CD4-positive, alpha-beta T cell (primary cell): ENCODE measurements around the gene COPZ1. TPM values are rescaled to one million over a fixed set of nuclear protein-coding genes. Genes with fewer than 3 reads are reported as not detected.
A peak's percentile ranks its signal among the peaks of the same experiment; 100 is the strongest.

Source experiments
- ATAC-seq: fragments of 200-7000 bp; cut with Tn5 transposase; one replicate; pipeline ENCODE4 v1.10.0; 2022; ENCODE audit warnings: mild to moderate bottlenecking; ENCODE audit not compliant: poor library complexity
- CTCF ChIA-PET: fragments of 350-600 bp; sonication (Branson Sonifier 250); formaldehyde crosslinking; loops from one replicate; lab custom pipeline; 2021; ENCODE audit warnings: antibody characterized with exemption, inconsistent platforms; lab: Charles Lee
- POLR2A ChIA-PET: fragments of 350-600 bp; sonication (Branson Sonifier 250); formaldehyde crosslinking; loops from one replicate; lab custom pipeline; 2021; ENCODE audit warnings: antibody characterized with exemption, inconsistent platforms; lab: Charles Lee
- DNase-seq, 14 experiments: peaks; one replicate each; pipeline ENCODE4 v3.0.0-alpha.2; 2013 to 2020; ENCODE audit warnings: mixed read lengths in 2 of 14
- H3K27ac ChIP-seq, 2 donors: one replicate each; pipeline versions ENCODE4 v1.5.1 to v1.7.0; 2013; ENCODE audit warnings: low read length in 2 of 2, low read depth in 1 of 2, mild to moderate bottlenecking in 1 of 2
- H3K27me3 ChIP-seq, 2 experiments: 1 replicate in 1 of 2; 2 replicates in 1 of 2; pipeline versions ENCODE4 v1.6.1 to v1.7.0; 2013; ENCODE audit warnings: low read length in 2 of 2, control low read depth in 1 of 2, mild to moderate bottlenecking in 1 of 2, moderate library complexity in 1 of 2; ENCODE audit not compliant: insufficient read depth in 2 of 2, control insufficient read depth in 1 of 2
- H3K36me3 ChIP-seq: one replicate; pipeline ENCODE4 v1.6.1; 2013; ENCODE audit warnings: low read length, control low read depth; ENCODE audit not compliant: insufficient read depth
- H3K4me1 ChIP-seq: one replicate; pipeline ENCODE4 v1.6.1; 2013; ENCODE audit warnings: low read length, control low read depth; ENCODE audit not compliant: insufficient read depth
- H3K4me3 ChIP-seq: one replicate; pipeline ENCODE4 v1.5.1; 2013; ENCODE audit warnings: mild to moderate bottlenecking, low read length, moderate library complexity
- H3K9me3 ChIP-seq, 2 experiments: 1 replicate in 1 of 2; 2 replicates in 1 of 2; pipeline versions ENCODE4 v1.6.1 to v1.7.0; 2013; ENCODE audit warnings: low read length in 2 of 2, mild to moderate bottlenecking in 2 of 2, control low read depth in 1 of 2, moderate library complexity in 1 of 2; ENCODE audit not compliant: control insufficient read depth in 1 of 2, insufficient read depth in 1 of 2
- H3K27ac Mint-ChIP-seq: one replicate; pipeline ENCODE4 v1.8.0; 2020; ENCODE audit warnings: mixed read lengths
- H3K27me3 Mint-ChIP-seq: one replicate; pipeline ENCODE4 v1.8.0; 2021; ENCODE audit warnings: mixed read lengths
- H3K36me3 Mint-ChIP-seq: one replicate; pipeline ENCODE4 v1.8.0; 2021; ENCODE audit warnings: low read depth, mixed read lengths
- H3K4me1 Mint-ChIP-seq: one replicate; pipeline ENCODE4 v1.8.0; 2021; ENCODE audit warnings: low read depth, mixed read lengths
- H3K4me3 Mint-ChIP-seq: one replicate; pipeline ENCODE4 v1.8.0; 2020; ENCODE audit warnings: mild to moderate bottlenecking, mixed read lengths
- H3K9me3 Mint-ChIP-seq: one replicate; pipeline ENCODE4 v1.8.0; 2020; ENCODE audit warnings: mixed read lengths
- CTCF ChIP-seq: fragments of 200-600 bp; IDR thresholded peaks from one replicate; pipeline ENCODE4 v1.8.0; 2022; ENCODE audit warnings: antibody characterized with exemption, mild to moderate bottlenecking
- intact Hi-C, 2 experiments: fragments of 100-400 bp; cut with DNase I in 1 of 2; cut with micrococcal nuclease in 1 of 2; formaldehyde crosslinking; loops; one replicate each; pipeline versions ENCODE4 v1.15.1 to v1.9.0; 2023 to 2025; cut with DNase I, micrococcal nuclease
- total RNA-seq, 174 experiments: library from RNA in 2 of 174; stranded (reverse) in 2 of 174; gene quantifications; one replicate each; pipeline ENCODE4 v1.2.3 and lab custom pipeline; 2021 to 2026

Gene COPZ1
- total RNA-seq, 2 experiments from 2014 or later: 31.2 to 33.9 TPM

GRCh38 chr12:54377797-54378515 lies 53.0 kb downstream of the COPZ1 start:
- Histone ChIP-seq H3K4me1 (peaks cover 7% of the 10 kb centered on the region), H3K27me3 (no peaks in the 10 kb centered on the region), H3K36me3 (no peaks in the 10 kb centered on the region), H3K27ac (no peak overlapping the region), H3K4me3 (no peak overlapping the region), H3K9me3 (no peaks in the 10 kb centered on the region)
- H3K4me3 Mint-ChIP-seq: no peak overlapping the region
- no peak overlapping the region for H3K27ac Mint-ChIP-seq
- POLR2A ChIA-PET: no interaction called here
- H3K27me3 Mint-ChIP-seq: no peaks in the 10 kb centered on the region
- peaks cover 6% of the 10 kb centered on the region for H3K4me1 Mint-ChIP-seq
- intact Hi-C loops: no loop called here
- CTCF ChIA-PET: no interaction called here
- H3K9me3 Mint-ChIP-seq: no peaks in the 10 kb centered on the region
- no peak for DNase-seq
- no peaks in the 10 kb centered on the region for H3K36me3 Mint-ChIP-seq
- no peak for TF ChIP-seq CTCF
- no peak for ATAC-seq

- CTCF ChIA-PET: interaction anchor here (0.6 to 2.2 kb wide), 23 partner anchors 8 to 159 kb away, joined by 3 to 18 read pairs (median 4); partner anchors contain the start of gene COPZ1
- no peak for TF ChIP-seq CTCF
- H3K36me3 ChIP-seq: no peaks in the 10 kb centered on the region
- no peaks in the 10 kb centered on the region for H3K27me3 ChIP-seq
- POLR2A ChIA-PET: interaction anchor here (1.0 to 1.7 kb wide), 3 partner anchors 20 to 98 kb away, joined by 4 to 5 read pairs (median 5); partner anchors contain the start of genes COPZ1 and HNRNPA1
- Mint-ChIP-seq H3K27ac (no peak overlapping the region), H3K36me3 (no peaks in the 10 kb centered on the region), H3K4me3 (no peak overlapping the region), H3K27me3 (no peaks in the 10 kb centered on the region), H3K4me1 (peaks cover 6% of the 10 kb centered on the region), H3K9me3 (no peaks in the 10 kb centered on the region)
- no peak for ATAC-seq
- H3K9me3 ChIP-seq: no peaks in the 10 kb centered on the region
- intact Hi-C loops: no loop called here
- DNase-seq: peak in 1 of 14 experiments; percentile 42
- H3K4me1 ChIP-seq: peaks cover 7% of the 10 kb centered on the region
- no peak overlapping the region for H3K27ac ChIP-seq
- H3K4me3 ChIP-seq: peak overlapping the region; percentile 34
These were observed 54.0 kb downstream of the COPZ1 start for GRCh38 chr12:54378796-54379397.

GRCh38 chr12:54379398-54380201 lies 54.7 kb downstream of the COPZ1 start:
- DNase-seq (peak; percentile 82 to 93 (median 87)), ATAC-seq (peak; percentile 99)
- TF ChIP-seq CTCF: peak; percentile 100
- H3K36me3 Mint-ChIP-seq: no peaks in the 10 kb centered on the region
- Histone ChIP-seq H3K36me3 (no peaks in the 10 kb centered on the region), H3K27me3 (no peaks in the 10 kb centered on the region), H3K4me3 (peak overlapping the region; percentile 34), H3K4me1 (peaks cover 7% of the 10 kb centered on the region), H3K27ac (no peak overlapping the region), H3K9me3 (no peaks in the 10 kb centered on the region)
- POLR2A ChIA-PET: interaction anchor here (1.0 to 1.7 kb wide), 3 partner anchors 21 to 99 kb away, joined by 4 to 5 read pairs (median 5); partner anchors contain the start of genes COPZ1 and HNRNPA1
- CTCF ChIA-PET: interaction anchor here (0.6 to 2.2 kb wide), 25 partner anchors 8 to 159 kb away, joined by 3 to 18 read pairs (median 4); partner anchors contain the start of gene COPZ1
- peak overlapping the region; percentile 2 for H3K4me3 Mint-ChIP-seq
- no peaks in the 10 kb centered on the region for H3K27me3 Mint-ChIP-seq
- intact Hi-C loops: loop anchor here in 1 of 2 experiments (5.0 kb wide), 1 partner anchor 372 kb away; the partner anchor contains the start of gene HOXC8
- H3K9me3 Mint-ChIP-seq: no peaks in the 10 kb centered on the region
- peaks cover 6% of the 10 kb centered on the region for H3K4me1 Mint-ChIP-seq
- H3K27ac Mint-ChIP-seq: no peak overlapping the region
